Sigmoid colon (tissue), 7 donors: ENCODE measurements around the gene AFAP1. TPM values are rescaled to one million over a fixed set of nuclear protein-coding genes. Genes with fewer than 3 reads are reported as not detected.
A peak's percentile ranks its signal among the peaks of the same experiment; 100 is the strongest.

ENCODE experiments used
- DNase-seq: peaks from one replicate; pipeline ENCODE4 v3.0.0-alpha.2; 2019
- H3K27ac ChIP-seq, 4 donors: fragments of 200-600 bp; sonication (generic); one replicate each; pipeline ENCODE4 v1.5.1; 2016 to 2019; ENCODE audit warnings: mild to moderate bottlenecking in 1 of 4
- H3K27me3 ChIP-seq, 3 donors: fragments of 200-600 bp; sonication (generic); one replicate each; pipeline ENCODE4 v1.5.1; 2019; ENCODE audit warnings: mild to moderate bottlenecking in 1 of 3
- H3K36me3 ChIP-seq, 4 donors: fragments of 200-600 bp; sonication (generic); one replicate each; pipeline ENCODE4 v1.5.1; 2016 to 2019
- H3K4me1 ChIP-seq, 4 donors: fragments of 200-600 bp; sonication (generic); one replicate each; pipeline ENCODE4 v1.5.1; 2017 to 2019
- H3K4me3 ChIP-seq, 4 donors: fragments of 200-600 bp; sonication (generic); one replicate each; pipeline ENCODE4 v1.5.1; 2017 to 2019; ENCODE audit warnings: mild to moderate bottlenecking in 2 of 4, moderate library complexity in 1 of 4
- H3K9me3 ChIP-seq, 4 donors: fragments of 200-600 bp in 3 of 4; sonication (generic) in 3 of 4; one replicate each; pipeline versions ENCODE4 v1.5.1 to v1.6.1; 2013 to 2019
- EP300 ChIP-seq, 4 donors: sonication (generic); formaldehyde crosslinking; IDR thresholded peaks; one replicate each; pipeline ENCODE4 v1.6.1; 2017; ENCODE audit warnings: antibody characterized with exemption in 4 of 4
- POLR2A ChIP-seq, 2 donors: fragments of 450-650 bp; IDR thresholded peaks; one replicate each; pipeline ENCODE4 v1.6.1; 2016; ENCODE audit warnings: antibody characterized with exemption in 2 of 2, mild to moderate bottlenecking in 2 of 2, moderate library complexity in 2 of 2
- POLR2AphosphoS5 ChIP-seq, 4 donors: sonication (generic); formaldehyde crosslinking; IDR thresholded peaks; one replicate each; pipeline ENCODE4 v1.6.1; 2017; ENCODE audit warnings: antibody characterized with exemption in 4 of 4
- WGBS, 2 donors: extraction: QIAGEN DNeasy Blood & Tissue Kit; methylation state at CpG; one replicate each; pipeline ENCODE4 v1.1.7; 2013; 5-methylcytosine and 5-hydroxymethylcytosine counted together
- intact Hi-C: fragments of 100-400 bp; cut with DNase I; formaldehyde crosslinking; loops from one replicate; pipeline ENCODE4 v1.15.1; 2023
- polyA plus RNA-seq, 3 donors: library from polyadenylated mRNA; stranded (reverse); fragments of 200-250 nt; gene quantifications; one replicate each; pipeline ENCODE4 v1.2.3, GENCODE V29; 2013
- total RNA-seq, 4 donors: library from RNA; depleted of rRNA; stranded (reverse); fragments of >200 nt; gene quantifications; one replicate each; pipeline ENCODE4 v1.1.0, GENCODE V29; 2016
- TF ChIP-seq, protein P1 (sequence below), 4 experiments: fragments of 450-650 bp in 3 of 4; fragments of 200-600 bp in 1 of 4; IDR thresholded peaks; one replicate each; pipeline ENCODE4 v1.5.1; 2016 to 2019; ENCODE audit warnings: antibody characterized with exemption in 4 of 4, mild to moderate bottlenecking in 3 of 4, moderate library complexity in 2 of 4
- donor health status: healthy with polysubstance abuse.
- donor health status: Bipolar disorder and iron deficiency.
- donor health status: healthy.

AFAP1 gene
- total and polyA plus RNA-seq, 7 donors = 7.6 to 51.3 (median 24.0) TPM

DNA sequence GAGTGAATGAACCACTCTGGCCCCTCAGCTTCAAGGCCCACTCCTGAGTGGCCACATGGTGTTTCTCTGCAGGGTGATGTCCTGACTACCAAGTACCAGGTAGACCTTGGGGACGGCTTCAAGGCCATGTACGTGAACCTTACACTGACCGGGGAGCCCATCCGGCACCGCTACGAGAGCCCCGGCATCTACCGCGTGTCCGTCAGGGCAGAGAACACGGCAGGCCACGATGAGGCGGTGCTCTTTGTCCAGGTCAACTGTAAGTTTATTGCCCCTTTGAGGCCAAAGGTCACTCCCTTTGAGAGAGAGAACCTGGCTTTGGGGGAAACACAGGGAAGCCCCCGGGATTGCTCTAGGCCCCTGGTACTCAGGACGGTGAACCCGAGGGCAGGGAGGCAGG is 216.0 kb downstream of the AFAP1 start:
- H3K36me3 ChIP-seq = no peaks in the 10 kb centered on the region
- H3K4me3 ChIP-seq = no peak overlapping the region
- DNase-seq = no peak
- H3K4me1 ChIP-seq = peaks cover 0 to 7% (median 5%) of the 10 kb centered on the region in 4 donors
- WGBS, 2 donors = 84 to 92% methylated on average over 16 of the region's 16 CpGs
- H3K27ac ChIP-seq = no peak overlapping the region
- H3K9me3 ChIP-seq = no peaks in the 10 kb centered on the region
- no peak for TF ChIP-seq POLR2A (IDR thresholded peaks at IDR 0.05)
- TF ChIP-seq, protein P1, sequence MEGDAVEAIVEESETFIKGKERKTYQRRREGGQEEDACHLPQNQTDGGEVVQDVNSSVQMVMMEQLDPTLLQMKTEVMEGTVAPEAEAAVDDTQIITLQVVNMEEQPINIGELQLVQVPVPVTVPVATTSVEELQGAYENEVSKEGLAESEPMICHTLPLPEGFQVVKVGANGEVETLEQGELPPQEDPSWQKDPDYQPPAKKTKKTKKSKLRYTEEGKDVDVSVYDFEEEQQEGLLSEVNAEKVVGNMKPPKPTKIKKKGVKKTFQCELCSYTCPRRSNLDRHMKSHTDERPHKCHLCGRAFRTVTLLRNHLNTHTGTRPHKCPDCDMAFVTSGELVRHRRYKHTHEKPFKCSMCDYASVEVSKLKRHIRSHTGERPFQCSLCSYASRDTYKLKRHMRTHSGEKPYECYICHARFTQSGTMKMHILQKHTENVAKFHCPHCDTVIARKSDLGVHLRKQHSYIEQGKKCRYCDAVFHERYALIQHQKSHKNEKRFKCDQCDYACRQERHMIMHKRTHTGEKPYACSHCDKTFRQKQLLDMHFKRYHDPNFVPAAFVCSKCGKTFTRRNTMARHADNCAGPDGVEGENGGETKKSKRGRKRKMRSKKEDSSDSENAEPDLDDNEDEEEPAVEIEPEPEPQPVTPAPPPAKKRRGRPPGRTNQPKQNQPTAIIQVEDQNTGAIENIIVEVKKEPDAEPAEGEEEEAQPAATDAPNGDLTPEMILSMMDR (IDR thresholded peaks at IDR 0.05) = no peak
- no peak for TF ChIP-seq POLR2AphosphoS5 (IDR thresholded peaks at IDR 0.05)
- TF ChIP-seq EP300 (IDR thresholded peaks at IDR 0.05) = no peak
- intact Hi-C loops = loop anchor here (5.0 to 10.0 kb wide), 2 partner anchors 426 to 749 kb away; no protein-coding TSS in a partner anchor
- H3K27me3 ChIP-seq = no peaks in the 10 kb centered on the region

DNA sequence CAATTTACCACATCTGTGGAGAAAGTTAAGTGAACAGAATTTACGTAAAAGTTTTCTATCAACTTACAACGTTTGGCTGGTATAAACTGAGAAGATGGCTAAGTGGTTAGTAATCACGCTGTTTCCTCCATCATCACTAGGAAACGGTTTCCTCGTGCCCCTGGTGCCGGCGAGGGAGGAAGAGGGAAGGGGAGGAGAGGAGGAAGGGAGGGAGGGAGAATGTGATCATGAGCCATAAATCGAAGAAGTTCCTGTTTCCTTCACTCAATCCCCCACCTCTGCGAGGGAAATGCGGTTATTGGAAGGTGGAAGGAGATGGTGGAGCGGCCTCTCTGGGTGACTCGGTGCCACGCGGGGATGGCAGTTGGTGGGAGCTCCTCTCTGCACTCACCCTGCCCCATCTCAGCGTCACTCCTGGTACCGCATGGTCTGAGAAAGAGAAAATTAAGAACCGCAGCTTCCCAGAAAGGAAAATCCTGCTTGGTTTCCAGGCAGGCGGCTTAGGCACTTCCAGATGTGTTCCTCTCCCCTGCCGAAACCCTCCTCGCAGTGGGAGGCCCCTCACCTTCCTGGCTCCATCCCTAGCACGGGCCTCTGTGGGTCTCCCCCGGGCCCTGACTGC is 216.8 kb downstream of the AFAP1 start:
- Histone ChIP-seq H3K27me3 (no peaks in the 10 kb centered on the region), H3K4me1 (peaks cover 0 to 7% (median 5%) of the 10 kb centered on the region in 4 donors), H3K27ac (no peak overlapping the region), H3K36me3 (no peaks in the 10 kb centered on the region), H3K4me3 (no peak overlapping the region), H3K9me3 (no peaks in the 10 kb centered on the region)
- DNase-seq = no peak
- no peak for TF ChIP-seq POLR2AphosphoS5 (IDR thresholded peaks at IDR 0.05)
- no peak for TF ChIP-seq POLR2A (IDR thresholded peaks at IDR 0.05)
- TF ChIP-seq EP300 (IDR thresholded peaks at IDR 0.05) = no peak
- TF ChIP-seq, protein P1 (IDR thresholded peaks at IDR 0.05) = no peak
- WGBS, 2 donors = 52 to 63% methylated on average over 22 of the region's 22 CpGs
- intact Hi-C loops = loop anchor here (5.0 to 10.0 kb wide), 2 partner anchors 426 to 748 kb away; no protein-coding TSS in a partner anchor

DNA sequence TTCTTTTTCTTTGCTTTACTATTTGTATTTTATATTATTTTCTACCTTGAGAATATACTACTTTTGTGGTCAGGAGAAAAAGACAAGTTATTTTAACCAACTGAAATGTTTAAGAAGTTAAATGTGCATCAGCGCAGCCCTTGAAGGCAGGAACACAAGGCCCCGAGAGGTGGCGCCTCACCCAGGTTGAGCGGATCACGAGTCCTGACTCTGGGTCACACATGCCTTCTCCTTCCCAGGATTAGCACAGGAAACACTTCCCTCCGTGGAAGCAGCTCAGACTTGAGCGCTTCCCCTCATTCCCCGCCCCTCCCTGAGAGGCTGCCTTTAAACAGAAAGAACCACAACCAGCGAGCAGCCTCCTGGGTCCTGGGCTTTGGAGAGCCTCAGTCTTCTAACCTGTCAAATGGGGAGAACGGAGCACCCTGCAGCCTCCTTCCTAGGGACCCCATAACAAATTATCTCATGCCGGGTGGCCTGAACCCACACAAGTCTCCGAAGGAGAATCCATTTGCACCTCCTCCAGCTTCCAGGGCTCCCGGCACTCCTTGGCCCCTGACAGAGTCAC is 217.6 kb downstream of the AFAP1 start:
- TF ChIP-seq, protein P1 (IDR thresholded peaks at IDR 0.05) = no peak
- TF ChIP-seq EP300 (IDR thresholded peaks at IDR 0.05) (no peak), POLR2AphosphoS5 (IDR thresholded peaks at IDR 0.05) (no peak), POLR2A (IDR thresholded peaks at IDR 0.05) (no peak)
- DNase-seq = no peak
- Histone ChIP-seq H3K4me1 (peaks cover 0 to 7% (median 5%) of the 10 kb centered on the region in 4 donors), H3K27ac (no peak overlapping the region), H3K4me3 (no peak overlapping the region), H3K36me3 (no peaks in the 10 kb centered on the region), H3K27me3 (no peaks in the 10 kb centered on the region), H3K9me3 (no peaks in the 10 kb centered on the region)
- intact Hi-C loops = loop anchor here (5.0 to 10.0 kb wide), 2 partner anchors 425 to 747 kb away; no protein-coding TSS in a partner anchor
- WGBS, 2 donors = 66 to 71% methylated on average over 13 of the region's 13 CpGs

DNA sequence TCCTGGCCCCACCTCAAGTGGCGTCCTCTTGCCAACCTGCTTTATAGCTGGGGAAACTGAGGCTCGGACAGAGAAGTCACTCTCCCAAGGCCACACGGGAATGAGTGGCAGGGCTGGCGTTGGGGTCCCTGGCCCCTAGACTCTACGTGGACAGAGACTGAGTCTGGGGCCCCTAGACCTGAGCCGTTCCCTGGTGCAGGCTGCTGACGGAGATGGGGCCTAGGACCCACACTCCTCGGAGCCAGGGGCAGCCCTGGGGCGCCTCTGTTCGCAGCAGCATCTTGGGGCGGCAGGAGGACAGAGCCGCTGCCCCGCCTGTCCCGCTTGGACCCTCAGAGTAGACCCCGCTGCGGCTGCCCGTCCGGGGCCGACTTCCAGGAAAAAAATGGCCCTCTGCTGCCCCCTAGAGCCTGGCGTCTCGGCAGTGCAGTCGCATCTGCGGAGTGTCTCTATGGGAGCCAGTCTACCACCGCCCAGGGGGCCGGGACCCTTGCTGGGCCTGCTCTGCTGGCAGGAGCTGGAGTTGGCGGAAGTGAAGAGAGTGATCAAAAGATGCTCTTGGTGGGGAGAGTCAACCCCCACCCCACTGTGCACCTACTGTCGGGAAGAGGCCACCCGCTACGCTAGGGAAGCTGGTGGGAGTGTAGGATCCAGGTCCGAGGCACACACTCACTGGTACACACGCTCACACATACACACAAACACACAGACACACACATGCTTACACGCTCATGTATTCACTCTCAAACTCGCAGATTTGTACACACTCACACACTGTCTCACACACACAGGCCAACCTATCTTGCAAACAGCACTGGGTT is 220.1 kb downstream of the AFAP1 start:
- Histone ChIP-seq H3K27ac (no peak overlapping the region), H3K4me3 (no peak overlapping the region), H3K27me3 (no peaks in the 10 kb centered on the region), H3K9me3 (no peaks in the 10 kb centered on the region), H3K4me1 (peaks cover 0 to 7% (median 5%) of the 10 kb centered on the region in 4 donors), H3K36me3 (no peaks in the 10 kb centered on the region)
- TF ChIP-seq POLR2A (IDR thresholded peaks at IDR 0.05) (no peak), POLR2AphosphoS5 (IDR thresholded peaks at IDR 0.05) (no peak)
- TF ChIP-seq, protein P1 (IDR thresholded peaks at IDR 0.05) = peak; percentile 55 to 85 (median 69)
- 22 to 27% methylated on average over 33 of the region's 33 CpGs for WGBS, 2 donors
- DNase-seq = no peak
- intact Hi-C loops = loop anchor here (1.0 to 10.0 kb wide), 3 partner anchors 422 to 745 kb away; partner anchors contain the start of gene SORCS2
